Body of pancreas (tissue), 4 donors: Measurements from ENCODE around the gene CMC1.

ENCODE experiments used
- POLR2A ChIP-seq, 3 donors: fragments of 450-650 bp; IDR thresholded peaks; one replicate each; pipeline ENCODE4 v1.6.1; 2016; ENCODE audit warnings: antibody characterized with exemption in 3 of 3, mild to moderate bottlenecking in 2 of 3
- TF ChIP-seq, protein P1 (sequence below), 7 experiments: fragments of 450-650 bp in 4 of 7; fragments of 200-600 bp in 3 of 7; sonication (generic) in 3 of 7; IDR thresholded peaks; one replicate each; pipeline ENCODE4 v1.5.1; 2016 to 2019; ENCODE audit warnings: antibody characterized with exemption in 7 of 7

GRCh38 chr3:28247286-28247685 is 5.9 kb downstream of the CMC1 start:
- TF ChIP-seq, protein P1, sequence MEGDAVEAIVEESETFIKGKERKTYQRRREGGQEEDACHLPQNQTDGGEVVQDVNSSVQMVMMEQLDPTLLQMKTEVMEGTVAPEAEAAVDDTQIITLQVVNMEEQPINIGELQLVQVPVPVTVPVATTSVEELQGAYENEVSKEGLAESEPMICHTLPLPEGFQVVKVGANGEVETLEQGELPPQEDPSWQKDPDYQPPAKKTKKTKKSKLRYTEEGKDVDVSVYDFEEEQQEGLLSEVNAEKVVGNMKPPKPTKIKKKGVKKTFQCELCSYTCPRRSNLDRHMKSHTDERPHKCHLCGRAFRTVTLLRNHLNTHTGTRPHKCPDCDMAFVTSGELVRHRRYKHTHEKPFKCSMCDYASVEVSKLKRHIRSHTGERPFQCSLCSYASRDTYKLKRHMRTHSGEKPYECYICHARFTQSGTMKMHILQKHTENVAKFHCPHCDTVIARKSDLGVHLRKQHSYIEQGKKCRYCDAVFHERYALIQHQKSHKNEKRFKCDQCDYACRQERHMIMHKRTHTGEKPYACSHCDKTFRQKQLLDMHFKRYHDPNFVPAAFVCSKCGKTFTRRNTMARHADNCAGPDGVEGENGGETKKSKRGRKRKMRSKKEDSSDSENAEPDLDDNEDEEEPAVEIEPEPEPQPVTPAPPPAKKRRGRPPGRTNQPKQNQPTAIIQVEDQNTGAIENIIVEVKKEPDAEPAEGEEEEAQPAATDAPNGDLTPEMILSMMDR (IDR thresholded peaks at IDR 0.05): no peak
- no peak for TF ChIP-seq POLR2A (IDR thresholded peaks at IDR 0.05)
